Ectodermal cell (in vitro differentiated cells): ENCODE data around the gene DDX28.
"Not testable (repeated sequence)": the region's sequence is repeated elsewhere in the genome, so short reads cannot be mapped to it uniquely, and the experiment has no call there.

ENCODE experiments used
- H3K27ac ChIP-seq: 2 replicates; pipeline ENCODE4 v1.7.0; 2013; ENCODE audit warnings: mild to moderate bottlenecking, low read depth, low read length; ENCODE audit not compliant: insufficient read depth, poor library complexity, severe bottlenecking
- H3K27me3 ChIP-seq: 2 replicates; pipeline ENCODE4 v1.7.0; 2013; ENCODE audit warnings: mild to moderate bottlenecking, low read length; ENCODE audit not compliant: insufficient read depth, control insufficient read depth, poor library complexity, severe bottlenecking
- H3K36me3 ChIP-seq: one replicate; pipeline ENCODE4 v1.7.0; 2013; ENCODE audit warnings: low read length; ENCODE audit not compliant: control insufficient read depth, insufficient read depth
- H3K4me1 ChIP-seq: one replicate; pipeline ENCODE4 v1.7.0; 2013; ENCODE audit warnings: low read length; ENCODE audit not compliant: control insufficient read depth, insufficient read depth
- H3K4me3 ChIP-seq: 2 replicates; pipeline ENCODE4 v1.7.0; 2013; ENCODE audit warnings: low read depth, low read length, control low read depth; ENCODE audit not compliant: insufficient read depth
- H3K9me3 ChIP-seq: 2 replicates; pipeline ENCODE4 v1.7.0; 2013; ENCODE audit warnings: mild to moderate bottlenecking, low read length, moderate library complexity; ENCODE audit not compliant: control insufficient read depth
- WGBS, 2 experiments: methylation state at CpG; one replicate each; pipeline ENCODE4 v1.1.7; 2013; ENCODE audit warnings: missing lambda C conversion rate in 2 of 2; 5-methylcytosine and 5-hydroxymethylcytosine counted together

The DDX28 gene

GRCh38 chr16:68015681-68016080 is 7.4 kb downstream of the DDX28 start, which contains the start of gene DPEP2NB:
DPEP2NB (minus strand) TSS chr16:68015911; CDS start chr16:68015770, 141 bp downstream.
- no peak within 1 kb of the TSS for H3K27ac ChIP-seq
- H3K4me3 ChIP-seq: no peak within 1 kb of the TSS
- 86 to 88% methylated on average over 5 of the region's 5 CpGs for WGBS, 2 experiments
- H3K27me3 ChIP-seq: no peaks in the 10 kb centered on the region
- no peaks in the 10 kb centered on the region for H3K4me1 ChIP-seq
- H3K9me3 ChIP-seq: no peaks in the 10 kb centered on the region
- no peaks in the 10 kb centered on the region for H3K36me3 ChIP-seq

GRCh38 chr16:68013440-68013839 is 9.6 kb downstream of the DDX28 start:
- Histone ChIP-seq H3K27me3 (no peaks in the 10 kb centered on the region), H3K4me3 (no peak overlapping the region), H3K9me3 (no peaks in the 10 kb centered on the region), H3K27ac (no peak overlapping the region), H3K36me3 (no peaks in the 10 kb centered on the region), H3K4me1 (no peaks in the 10 kb centered on the region)
- 80 to 88% methylated on average over 1 of the region's 1 CpG for WGBS, 2 experiments

GRCh38 chr16:68009872-68010271 is 13.2 kb downstream of the DDX28 start:
- not testable (repeated sequence) for H3K9me3 ChIP-seq, H3K4me3 ChIP-seq, H3K27me3 ChIP-seq, H3K36me3 ChIP-seq, H3K27ac ChIP-seq, H3K4me1 ChIP-seq
- WGBS, 2 experiments: 88 to 91% methylated on average over 4 of the region's 4 CpGs

- 64 to 68% methylated on average over 9 of the region's 9 CpGs for WGBS, 2 experiments
- no peaks in the 10 kb centered on the region for H3K36me3 ChIP-seq
- H3K9me3 ChIP-seq: no peaks in the 10 kb centered on the region
- H3K27me3 ChIP-seq: no peaks in the 10 kb centered on the region
- H3K4me1 ChIP-seq: no peaks in the 10 kb centered on the region
- no peak overlapping the region for H3K27ac ChIP-seq
- no peak overlapping the region for H3K4me3 ChIP-seq
These were observed 13.8 kb downstream of the DDX28 start for GRCh38 chr16:68009157-68009735.

- Histone ChIP-seq H3K27me3 (no peaks in the 10 kb centered on the region), H3K36me3 (no peaks in the 10 kb centered on the region), H3K4me1 (no peaks in the 10 kb centered on the region), H3K4me3 (no peak overlapping the region), H3K9me3 (no peaks in the 10 kb centered on the region), H3K27ac (no peak overlapping the region)
- WGBS, 2 experiments: 66 to 71% methylated on average over 6 of the region's 6 CpGs
These were observed 17.2 kb downstream of the DDX28 start for GRCh38 chr16:68005786-68006286.

- Histone ChIP-seq H3K4me1 (no peaks in the 10 kb centered on the region), H3K9me3 (no peaks in the 10 kb centered on the region), H3K36me3 (no peaks in the 10 kb centered on the region), H3K27ac (no peak overlapping the region), H3K27me3 (no peaks in the 10 kb centered on the region), H3K4me3 (no peak overlapping the region)
- WGBS, 2 experiments: 90 to 95% methylated on average over 9 of the region's 9 CpGs
These were observed 17.8 kb downstream of the DDX28 start for GRCh38 chr16:68005211-68005610.

- no peaks in the 10 kb centered on the region for H3K4me1 ChIP-seq
These were observed 20.0 kb downstream of the DDX28 start for GRCh38 chr16:68003031-68003430.

GRCh38 chr16:68000450-68000849 is 22.6 kb downstream of the DDX28 start:
- no peaks in the 10 kb centered on the region for H3K4me1 ChIP-seq
- WGBS, 2 experiments: 82 to 90% methylated on average over 3 of the region's 3 CpGs

More at GRCh38 chr16:68003031-68003430, 20.0 kb downstream of the DDX28 start:
- Histone ChIP-seq H3K4me3 (no peak overlapping the region), H3K36me3 (no peaks in the 10 kb centered on the region), H3K27ac (no peak overlapping the region), H3K27me3 (no peaks in the 10 kb centered on the region), H3K9me3 (no peaks in the 10 kb centered on the region)
- WGBS, 2 experiments: 89 to 92% methylated on average over 4 of the region's 4 CpGs

GRCh38 chr16:67999985-68000384 is 23.0 kb downstream of the DDX28 start:
- Histone ChIP-seq H3K9me3 (no peaks in the 10 kb centered on the region), H3K27ac (no peak overlapping the region), H3K4me1 (no peaks in the 10 kb centered on the region), H3K4me3 (no peak overlapping the region), H3K27me3 (no peaks in the 10 kb centered on the region), H3K36me3 (no peaks in the 10 kb centered on the region)
- WGBS, 2 experiments: 90 to 97% methylated on average over 2 of the region's 2 CpGs

More at GRCh38 chr16:68000450-68000849, 22.6 kb downstream of the DDX28 start:
- Histone ChIP-seq H3K36me3 (no peaks in the 10 kb centered on the region), H3K27ac (no peak overlapping the region), H3K4me3 (no peak overlapping the region), H3K27me3 (no peaks in the 10 kb centered on the region), H3K9me3 (no peaks in the 10 kb centered on the region)

- not testable (repeated sequence) for H3K9me3 ChIP-seq, H3K27me3 ChIP-seq, H3K4me1 ChIP-seq, H3K36me3 ChIP-seq, H3K4me3 ChIP-seq, H3K27ac ChIP-seq
- WGBS, 2 experiments: 93 to 95% methylated on average over 18 of the region's 18 CpGs
These were observed 24.0 kb downstream of the DDX28 start, which contains the start of gene DPEP2 for GRCh38 chr16:67998779-67999688. DPEP2 (minus strand) TSS chr16:67999484; CDS start chr16:67993212, 6,272 bp downstream.
